ENCODE results near the gene SPATA4.

- TF ChIP-seq POLR2A (IDR thresholded peaks at IDR 0.05; ENCODE audit: low read depth, low read length) (no peak), POLR2AphosphoS5 (IDR thresholded peaks at IDR 0.05; ENCODE audit: low read depth, low read length) (no peak)
Observed at GRCh38 chr4:176163041-176163440, 32.3 kb downstream of the SPATA4 start.
